ENCODE data around the gene CBFA2T3. TPM values are rescaled to one million over a fixed set of nuclear protein-coding genes. Genes with fewer than 3 reads are reported as not detected.

Gene CBFA2T3
- total RNA-seq, 1 experiment from 2014 or later, result 13.7 TPM

DNA sequence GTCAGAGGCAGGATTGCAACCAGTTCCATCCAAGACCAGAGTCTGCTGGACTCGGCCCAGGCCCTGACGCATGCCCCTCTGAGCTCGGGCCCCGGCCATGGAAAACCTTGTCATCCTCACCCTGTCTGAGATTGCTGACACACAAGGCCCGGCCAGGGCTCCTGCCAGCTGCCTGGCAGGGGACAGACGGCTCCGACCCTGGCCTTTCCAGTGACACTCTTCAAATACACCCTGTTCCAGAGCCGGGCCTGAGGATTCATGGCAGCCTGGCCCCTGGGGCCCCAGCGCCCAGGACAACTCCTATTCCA is 107.4 kb downstream of the CBFA2T3 start:
- ATAC-seq (no peak), DNase-seq (ENCODE audit: low read depth, low spot score) (no peak)
- intact Hi-C loops (cut with micrococcal nuclease; ENCODE audit: unreplicated experiment), result no loop called here
- no peaks in the 10 kb centered on the region for H3K4me1 ChIP-seq (ENCODE audit: control insufficient read depth, insufficient read depth, low read length)
- no peak overlapping the region for H3K27ac ChIP-seq (ENCODE audit: low read length)
- POLR2A ChIA-PET, result no interaction called here
- H3K27me3 ChIP-seq (ENCODE audit: control insufficient read depth, insufficient read depth, low read length), result no peaks in the 10 kb centered on the region
- no TSS peak for BruUV-seq (replicated peaks)
- no peaks in the 10 kb centered on the region for H3K36me3 ChIP-seq (ENCODE audit: control insufficient read depth, insufficient read depth, low read length)
- H3K9me3 ChIP-seq (ENCODE audit: control insufficient read depth, insufficient read depth, low read depth, low read length), result no peaks in the 10 kb centered on the region
- in situ Hi-C loops (cut with HindIII; ENCODE audit: low pct_unique_long_range_greater_than_20kb, low sequenced_read_pairs), result no loop called here
- CTCF ChIA-PET, result no interaction called here
- no peak overlapping the region for H3K4me3 ChIP-seq (ENCODE audit: low read depth in 2 of 2, low read length in 2 of 2)
- TF ChIP-seq POLR2AphosphoS5 (IDR thresholded peaks at IDR 0.05; ENCODE audit: low read depth, low read length), result no peak
- no peak for TF ChIP-seq SIN3A (IDR thresholded peaks at IDR 0.05; ENCODE audit: borderline replicate concordance, insufficient read depth, low read depth, low read length)
- TF ChIP-seq, protein P1, sequence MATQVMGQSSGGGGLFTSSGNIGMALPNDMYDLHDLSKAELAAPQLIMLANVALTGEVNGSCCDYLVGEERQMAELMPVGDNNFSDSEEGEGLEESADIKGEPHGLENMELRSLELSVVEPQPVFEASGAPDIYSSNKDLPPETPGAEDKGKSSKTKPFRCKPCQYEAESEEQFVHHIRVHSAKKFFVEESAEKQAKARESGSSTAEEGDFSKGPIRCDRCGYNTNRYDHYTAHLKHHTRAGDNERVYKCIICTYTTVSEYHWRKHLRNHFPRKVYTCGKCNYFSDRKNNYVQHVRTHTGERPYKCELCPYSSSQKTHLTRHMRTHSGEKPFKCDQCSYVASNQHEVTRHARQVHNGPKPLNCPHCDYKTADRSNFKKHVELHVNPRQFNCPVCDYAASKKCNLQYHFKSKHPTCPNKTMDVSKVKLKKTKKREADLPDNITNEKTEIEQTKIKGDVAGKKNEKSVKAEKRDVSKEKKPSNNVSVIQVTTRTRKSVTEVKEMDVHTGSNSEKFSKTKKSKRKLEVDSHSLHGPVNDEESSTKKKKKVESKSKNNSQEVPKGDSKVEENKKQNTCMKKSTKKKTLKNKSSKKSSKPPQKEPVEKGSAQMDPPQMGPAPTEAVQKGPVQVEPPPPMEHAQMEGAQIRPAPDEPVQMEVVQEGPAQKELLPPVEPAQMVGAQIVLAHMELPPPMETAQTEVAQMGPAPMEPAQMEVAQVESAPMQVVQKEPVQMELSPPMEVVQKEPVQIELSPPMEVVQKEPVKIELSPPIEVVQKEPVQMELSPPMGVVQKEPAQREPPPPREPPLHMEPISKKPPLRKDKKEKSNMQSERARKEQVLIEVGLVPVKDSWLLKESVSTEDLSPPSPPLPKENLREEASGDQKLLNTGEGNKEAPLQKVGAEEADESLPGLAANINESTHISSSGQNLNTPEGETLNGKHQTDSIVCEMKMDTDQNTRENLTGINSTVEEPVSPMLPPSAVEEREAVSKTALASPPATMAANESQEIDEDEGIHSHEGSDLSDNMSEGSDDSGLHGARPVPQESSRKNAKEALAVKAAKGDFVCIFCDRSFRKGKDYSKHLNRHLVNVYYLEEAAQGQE (IDR thresholded peaks at IDR 0.05; ENCODE audit: insufficient read depth in 1 of 2, low read depth in 2 of 2, low read length in 1 of 2), result no peak
- TF ChIP-seq, protein P2, sequence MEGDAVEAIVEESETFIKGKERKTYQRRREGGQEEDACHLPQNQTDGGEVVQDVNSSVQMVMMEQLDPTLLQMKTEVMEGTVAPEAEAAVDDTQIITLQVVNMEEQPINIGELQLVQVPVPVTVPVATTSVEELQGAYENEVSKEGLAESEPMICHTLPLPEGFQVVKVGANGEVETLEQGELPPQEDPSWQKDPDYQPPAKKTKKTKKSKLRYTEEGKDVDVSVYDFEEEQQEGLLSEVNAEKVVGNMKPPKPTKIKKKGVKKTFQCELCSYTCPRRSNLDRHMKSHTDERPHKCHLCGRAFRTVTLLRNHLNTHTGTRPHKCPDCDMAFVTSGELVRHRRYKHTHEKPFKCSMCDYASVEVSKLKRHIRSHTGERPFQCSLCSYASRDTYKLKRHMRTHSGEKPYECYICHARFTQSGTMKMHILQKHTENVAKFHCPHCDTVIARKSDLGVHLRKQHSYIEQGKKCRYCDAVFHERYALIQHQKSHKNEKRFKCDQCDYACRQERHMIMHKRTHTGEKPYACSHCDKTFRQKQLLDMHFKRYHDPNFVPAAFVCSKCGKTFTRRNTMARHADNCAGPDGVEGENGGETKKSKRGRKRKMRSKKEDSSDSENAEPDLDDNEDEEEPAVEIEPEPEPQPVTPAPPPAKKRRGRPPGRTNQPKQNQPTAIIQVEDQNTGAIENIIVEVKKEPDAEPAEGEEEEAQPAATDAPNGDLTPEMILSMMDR (IDR thresholded peaks at IDR 0.05), result no peak
- TF ChIP-seq TCF7L2 (IDR thresholded peaks at IDR 0.05; ENCODE audit: low read depth, low read length), result no peak

GRCh38 chr16:88868974-88869672 is 107.9 kb downstream of the CBFA2T3 start:
- DNase-seq (ENCODE audit: low read depth, low spot score) (no peak), ATAC-seq (no peak)
- H3K4me1 ChIP-seq (ENCODE audit: control insufficient read depth, insufficient read depth, low read length), result no peaks in the 10 kb centered on the region
- no TSS peak for BruUV-seq (replicated peaks)
- in situ Hi-C loops (cut with HindIII; ENCODE audit: low pct_unique_long_range_greater_than_20kb, low sequenced_read_pairs) (no loop called here), intact Hi-C loops (cut with micrococcal nuclease; ENCODE audit: unreplicated experiment) (no loop called here)
- CTCF ChIA-PET, result no interaction called here
- H3K4me3 ChIP-seq (ENCODE audit: low read depth in 2 of 2, low read length in 2 of 2), result no peak overlapping the region
- TF ChIP-seq, protein P2 (IDR thresholded peaks at IDR 0.05), result no peak
- TF ChIP-seq POLR2AphosphoS5 (IDR thresholded peaks at IDR 0.05; ENCODE audit: low read depth, low read length) (no peak), TCF7L2 (IDR thresholded peaks at IDR 0.05; ENCODE audit: low read depth, low read length) (no peak), SIN3A (IDR thresholded peaks at IDR 0.05; ENCODE audit: borderline replicate concordance, insufficient read depth, low read depth, low read length) (no peak)
- TF ChIP-seq, protein P1 (IDR thresholded peaks at IDR 0.05; ENCODE audit: insufficient read depth in 1 of 2, low read depth in 2 of 2, low read length in 1 of 2), result no peak
- POLR2A ChIA-PET, result no interaction called here
- no peaks in the 10 kb centered on the region for H3K27me3 ChIP-seq (ENCODE audit: control insufficient read depth, insufficient read depth, low read length)
- H3K36me3 ChIP-seq (ENCODE audit: control insufficient read depth, insufficient read depth, low read length), result no peaks in the 10 kb centered on the region
- H3K9me3 ChIP-seq (ENCODE audit: control insufficient read depth, insufficient read depth, low read depth, low read length), result no peaks in the 10 kb centered on the region
- H3K27ac ChIP-seq (ENCODE audit: low read length), result no peak overlapping the region
